GM19238 (cell line): ENCODE data around the gene LAMP1.
"Not testable (repeated sequence)": the region's sequence is repeated elsewhere in the genome, so short reads cannot be mapped to it uniquely, and the experiment has no call there.

Source experiments
- DNase-seq: peaks from one replicate; pipeline ENCODE4 v3.0.0; 2011; ENCODE audit warnings: low spot score; ENCODE audit not compliant: insufficient read length

LAMP1 gene

DNA sequence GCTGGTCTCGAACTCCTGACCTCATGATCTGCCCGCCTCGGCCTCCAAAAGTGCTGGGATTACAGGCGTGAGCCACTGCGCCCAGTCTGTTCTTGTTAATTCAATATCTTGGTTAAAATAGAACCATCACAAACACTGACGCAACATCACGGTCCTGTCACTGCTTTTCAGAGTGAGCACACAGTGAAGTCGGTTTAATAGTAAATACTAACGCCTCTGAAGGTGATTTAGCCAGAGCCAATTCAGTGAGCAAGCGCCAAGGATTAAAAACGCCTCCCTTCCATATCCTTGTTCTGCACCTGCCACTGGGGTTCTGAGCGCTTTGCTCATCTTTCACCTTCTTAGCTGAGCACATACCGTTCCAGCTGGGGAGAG is 30.3 kb downstream of the LAMP1 start:
- no peak for DNase-seq

DNA sequence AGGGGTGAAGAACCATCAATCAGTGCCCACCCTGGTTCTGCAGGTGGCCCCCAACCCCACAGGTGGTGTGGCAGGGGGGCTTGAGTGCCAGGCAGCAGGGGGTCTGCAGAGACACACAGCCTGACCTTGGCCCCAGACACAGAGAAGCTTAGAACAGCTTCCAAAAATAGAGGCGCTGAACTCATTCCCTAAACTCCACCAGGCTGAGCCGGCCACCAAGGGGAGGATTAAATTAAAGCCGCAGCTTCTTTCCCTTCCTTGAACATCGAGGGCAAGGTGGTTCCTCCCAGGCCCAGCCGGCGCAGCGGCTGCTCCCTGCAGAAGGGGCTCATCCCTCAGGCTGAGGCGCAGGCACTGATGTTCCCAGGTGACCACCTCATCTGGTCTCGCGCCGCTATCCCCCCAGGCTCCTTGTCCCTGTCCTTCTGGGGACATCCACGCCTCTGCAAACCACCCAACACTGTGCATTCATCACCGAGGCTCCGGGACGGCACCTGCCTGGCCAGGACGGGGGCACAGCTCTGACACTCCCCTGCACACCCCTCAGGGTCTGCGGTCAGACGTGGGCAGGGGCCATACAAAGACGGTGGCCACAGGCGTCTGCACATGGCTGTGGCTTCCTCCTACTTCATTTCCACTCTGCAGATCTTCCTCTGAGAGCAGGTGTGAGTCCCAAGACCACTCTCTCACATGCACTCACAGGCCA is 30.9 kb downstream of the LAMP1 start:
- DNase-seq: no peak

DNA sequence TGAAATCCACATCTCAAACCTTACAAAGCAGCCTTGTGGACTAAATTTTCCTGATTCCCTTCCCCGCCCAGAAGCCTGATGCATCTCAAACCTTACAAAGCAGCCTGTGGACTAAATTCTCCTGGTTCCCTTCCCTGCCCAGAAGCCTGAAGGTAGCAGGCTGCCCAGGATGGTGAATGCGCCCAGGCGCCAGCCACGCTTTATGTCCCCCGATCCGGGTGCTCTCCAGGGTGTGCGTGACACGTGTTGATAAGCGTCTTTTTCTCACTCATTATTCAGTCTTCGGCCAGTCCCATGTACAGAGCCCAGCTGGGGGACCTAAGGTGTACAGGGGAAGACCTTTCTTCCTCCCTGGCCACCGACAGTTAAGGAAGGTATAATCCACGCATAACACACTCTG is 31.8 kb downstream of the LAMP1 start:
- DNase-seq: no peak

DNA sequence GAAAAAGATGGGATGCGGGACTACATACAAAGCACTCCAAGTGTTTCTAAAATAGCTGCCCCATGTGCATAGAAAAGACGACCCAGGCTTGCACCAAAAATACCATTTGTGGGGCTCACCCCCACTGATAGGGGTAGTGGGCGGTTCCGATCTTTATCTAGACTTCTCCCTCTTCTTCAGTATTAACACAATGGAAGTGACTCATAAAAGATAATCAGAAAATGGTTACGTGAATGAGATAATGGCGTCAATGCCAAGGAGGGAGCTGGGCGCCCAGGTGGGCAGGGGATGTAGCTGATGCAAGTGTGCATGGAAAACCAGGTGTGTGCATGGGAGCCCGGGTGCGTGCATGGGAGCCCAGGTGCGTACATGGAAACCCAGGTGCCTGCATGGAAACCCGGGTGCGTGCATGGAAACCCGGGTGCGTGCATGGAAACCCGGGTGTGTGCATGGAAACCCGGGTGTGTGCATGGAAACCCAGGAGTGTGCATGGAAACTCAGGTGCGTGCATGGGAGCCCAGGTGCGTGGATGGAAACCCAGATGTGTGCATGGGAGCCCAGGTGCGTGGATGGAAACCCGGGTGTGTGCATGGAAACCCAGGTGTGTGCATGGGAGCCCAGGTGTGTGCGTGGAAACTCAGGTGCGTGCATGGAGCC is 32.7 kb downstream of the LAMP1 start:
- DNase-seq: no peak

DNA sequence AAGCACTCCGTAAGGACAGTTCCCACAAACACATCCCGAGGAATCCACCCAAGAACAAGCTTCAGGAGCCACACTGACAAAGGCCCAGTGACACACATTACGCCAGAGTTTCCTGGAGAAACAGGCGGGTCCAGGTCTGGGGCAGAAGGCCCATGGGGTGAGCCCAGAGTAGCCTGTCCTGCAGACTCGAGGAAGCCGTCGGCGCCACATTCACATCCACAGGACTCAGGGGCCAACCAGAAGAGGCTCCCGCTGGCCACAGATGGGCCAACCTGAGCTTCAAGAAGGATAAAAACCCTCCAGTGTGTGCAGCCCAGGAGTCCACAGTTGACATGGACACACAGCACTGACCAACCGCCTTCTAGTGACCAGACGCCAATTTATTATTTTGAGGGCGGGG is 35.6 kb downstream of the LAMP1 start:
- no peak for DNase-seq

DNA sequence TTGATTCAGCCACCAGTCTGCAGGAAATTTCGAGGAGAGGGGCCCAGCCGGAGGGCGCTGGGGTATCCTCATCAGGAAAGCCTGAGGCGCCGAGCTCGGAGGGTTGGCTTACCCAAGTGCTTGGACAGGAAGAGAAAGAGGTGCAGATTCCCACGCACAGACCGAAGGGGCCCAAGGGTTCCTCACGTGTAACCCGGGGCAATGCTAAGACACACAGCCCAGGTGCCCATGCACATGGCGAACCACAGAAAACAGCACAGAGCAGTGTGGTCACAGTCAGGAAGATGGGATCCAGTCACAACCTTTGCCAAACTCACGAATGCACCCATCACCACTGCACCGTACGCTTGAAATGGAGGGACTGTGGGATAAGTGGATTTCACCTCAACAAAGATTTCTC is 36.0 kb downstream of the LAMP1 start:
- DNase-seq: no peak

DNA sequence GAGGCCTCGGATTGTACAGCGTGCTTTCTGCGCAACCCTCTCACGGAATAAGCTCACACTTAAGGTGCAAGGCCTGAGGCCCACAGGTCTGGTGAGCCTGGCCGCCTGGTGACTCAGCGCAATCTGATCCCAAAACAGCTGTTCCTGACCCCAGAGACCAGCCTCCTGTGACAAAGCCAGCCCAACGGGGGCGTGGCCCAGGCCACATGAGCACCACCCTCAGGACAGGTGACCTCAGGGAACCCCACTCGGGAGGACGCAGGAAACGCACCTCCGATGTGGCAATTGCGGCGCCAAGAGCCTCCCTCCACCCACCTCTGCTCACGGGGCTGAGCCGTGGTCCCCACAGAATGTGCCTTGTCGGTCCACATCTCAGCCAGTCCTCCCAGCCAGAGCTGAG is 40.5 kb downstream of the LAMP1 start:
- no peak for DNase-seq

DNA sequence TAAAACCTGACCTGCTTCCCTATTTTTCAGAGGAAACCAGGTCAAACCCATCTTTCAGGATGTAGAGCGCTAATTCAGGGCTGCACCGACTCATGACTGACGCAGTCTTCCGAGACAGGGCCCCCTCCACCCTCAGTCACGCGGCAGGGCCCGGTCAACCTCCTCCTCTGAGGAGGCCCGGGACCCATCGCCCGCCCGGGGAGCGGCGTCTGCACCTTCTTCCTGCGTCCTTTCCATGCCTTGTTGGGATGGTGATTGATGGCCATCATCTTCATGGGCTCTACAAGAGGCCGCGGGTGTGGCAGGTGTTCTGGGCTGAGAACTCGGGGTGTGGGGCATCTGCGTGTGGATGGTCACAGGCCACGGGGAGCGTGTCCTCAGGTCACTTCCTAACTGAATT is 40.9 kb downstream of the LAMP1 start:
- no peak for DNase-seq

DNA sequence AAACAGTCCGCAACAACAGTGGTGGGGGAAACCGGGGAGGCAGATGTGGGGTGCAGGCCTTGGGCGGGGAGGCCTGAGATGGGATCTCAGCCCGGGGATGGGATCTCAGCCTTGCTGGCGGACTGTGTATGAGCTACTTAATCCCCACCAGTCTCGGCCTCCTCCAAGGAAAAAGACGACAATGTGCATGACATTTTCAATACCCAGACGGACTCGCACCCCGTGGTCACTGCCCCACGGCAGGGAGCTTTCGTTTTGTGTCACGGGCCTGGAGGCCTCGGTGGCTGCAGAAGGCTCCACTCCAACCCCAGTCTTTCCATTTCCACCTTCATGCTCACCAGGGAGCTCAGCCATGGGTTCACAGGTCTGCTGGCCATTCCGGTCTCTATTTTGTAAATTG is 41.4 kb downstream of the LAMP1 start:
- no peak for DNase-seq

DNA sequence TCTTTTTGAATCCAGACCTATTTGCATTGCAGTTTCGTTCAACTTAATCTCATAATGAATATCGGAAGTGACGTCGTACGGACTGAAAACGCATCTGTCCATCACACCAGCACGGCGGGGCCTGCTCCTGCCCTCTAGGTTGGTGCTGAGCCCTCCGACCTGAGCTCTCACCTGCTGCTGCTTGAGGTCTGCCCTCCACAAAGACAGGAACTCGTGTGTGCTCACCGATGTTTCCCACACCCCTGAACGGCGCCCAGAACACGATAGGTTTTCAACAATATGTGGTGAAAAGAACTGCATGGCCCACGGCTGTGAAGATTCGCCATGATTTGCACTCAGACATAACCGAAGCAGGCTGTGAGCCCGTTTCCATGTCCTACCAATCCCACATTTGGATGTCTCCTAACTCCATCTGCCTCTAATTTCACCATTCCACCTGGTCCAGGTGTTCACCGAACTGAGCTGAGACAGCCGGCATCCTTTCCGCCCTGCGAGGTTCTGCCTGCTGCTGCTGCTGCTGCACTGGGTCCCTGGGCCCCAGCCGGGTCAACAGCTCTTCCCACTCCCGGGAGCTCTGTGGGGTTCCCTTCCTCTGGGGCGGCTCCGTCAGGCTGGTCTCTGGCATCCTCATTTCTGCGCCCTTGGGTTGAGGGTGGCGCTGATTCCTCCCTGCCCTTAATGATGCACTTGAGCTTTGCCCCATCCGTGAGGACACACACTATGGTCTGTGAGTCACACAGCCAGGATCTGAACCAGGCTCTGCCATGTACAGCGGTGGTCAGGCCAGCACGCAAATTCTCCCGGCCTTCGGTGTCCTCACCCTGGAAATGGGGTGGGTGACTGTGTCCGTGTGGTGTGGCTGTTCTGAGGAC is 46.0 kb downstream of the LAMP1 start:
- no peak for DNase-seq

DNA sequence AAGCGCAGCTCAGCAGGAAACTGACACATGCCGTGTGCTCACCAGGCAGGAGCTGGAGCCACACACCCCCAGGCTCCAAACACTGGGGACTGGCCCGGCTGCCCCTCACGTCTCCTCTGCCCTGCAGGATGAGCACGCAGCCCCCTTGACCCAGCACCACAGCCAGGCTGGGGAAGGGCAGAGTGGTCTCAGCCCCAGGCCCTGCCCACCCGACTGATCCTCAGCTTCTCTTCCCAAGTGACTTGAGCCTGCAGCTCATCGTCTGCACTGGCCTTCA is 46.6 kb downstream of the LAMP1 start:
- no peak for DNase-seq

DNA sequence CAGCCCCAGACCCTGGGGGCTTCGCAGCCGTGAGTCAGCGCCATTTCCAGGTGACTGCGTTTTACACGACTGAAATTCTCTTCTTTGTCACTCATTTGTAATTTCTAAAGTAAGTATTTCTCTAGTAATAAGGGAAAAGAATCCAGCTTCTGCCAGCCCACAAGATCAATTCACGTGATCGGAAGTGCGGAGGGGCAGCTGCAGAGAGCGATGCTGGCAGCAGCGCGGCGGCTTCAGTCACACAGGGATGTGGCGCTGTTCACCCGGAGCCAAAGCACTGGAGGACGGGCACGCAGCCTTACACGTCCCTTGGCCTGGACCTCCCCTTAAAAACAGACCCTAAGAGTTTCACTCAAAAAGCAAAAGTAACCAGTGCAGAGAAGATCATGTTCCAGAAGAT is 48.4 kb downstream of the LAMP1 start:
- DNase-seq: no peak

DNA sequence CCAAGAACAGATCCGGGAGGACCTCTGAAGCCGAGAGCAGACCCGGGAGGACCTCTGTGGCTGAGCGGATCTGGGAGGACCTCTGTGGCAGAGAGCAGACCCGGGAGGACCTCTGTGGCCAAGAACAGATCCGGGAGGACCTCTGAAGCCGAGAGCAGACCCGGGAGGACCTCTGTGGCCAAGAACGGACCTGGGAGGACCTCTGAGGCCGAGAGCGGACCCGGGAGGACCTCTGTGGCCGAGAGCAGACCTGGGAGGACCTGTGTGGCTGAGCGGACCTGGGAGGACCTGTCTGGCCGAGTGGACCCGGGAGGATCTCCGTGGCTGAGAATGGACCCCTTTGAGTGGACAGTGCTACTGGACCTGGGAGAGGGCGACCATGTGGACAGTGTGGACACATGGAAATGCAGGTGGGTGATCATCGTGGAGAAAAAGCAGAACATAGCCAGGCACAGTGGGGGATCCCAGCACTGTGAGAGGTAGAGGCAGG is 50.7 kb downstream of the LAMP1 start:
- DNase-seq: not testable (repeated sequence)

DNA sequence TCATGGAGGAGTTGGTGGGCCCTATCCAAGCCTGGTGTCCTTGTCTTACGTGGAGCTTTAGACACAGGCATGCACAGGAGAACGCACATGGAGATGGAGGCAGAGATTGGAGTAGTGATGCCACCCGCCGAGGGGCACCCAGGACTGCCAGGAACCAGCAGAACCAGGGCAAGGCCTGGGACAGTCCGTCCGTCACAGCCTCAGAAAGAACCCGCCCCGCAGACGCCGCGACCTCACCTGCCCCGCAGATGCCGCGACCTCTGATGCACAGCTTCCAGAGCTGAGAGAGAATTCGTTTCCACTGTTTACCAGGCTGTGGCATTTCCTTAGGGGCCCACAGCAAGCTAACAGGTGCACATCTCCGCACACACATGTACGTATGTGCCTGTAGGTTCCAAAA is 51.6 kb downstream of the LAMP1 start:
- DNase-seq: no peak

DNA sequence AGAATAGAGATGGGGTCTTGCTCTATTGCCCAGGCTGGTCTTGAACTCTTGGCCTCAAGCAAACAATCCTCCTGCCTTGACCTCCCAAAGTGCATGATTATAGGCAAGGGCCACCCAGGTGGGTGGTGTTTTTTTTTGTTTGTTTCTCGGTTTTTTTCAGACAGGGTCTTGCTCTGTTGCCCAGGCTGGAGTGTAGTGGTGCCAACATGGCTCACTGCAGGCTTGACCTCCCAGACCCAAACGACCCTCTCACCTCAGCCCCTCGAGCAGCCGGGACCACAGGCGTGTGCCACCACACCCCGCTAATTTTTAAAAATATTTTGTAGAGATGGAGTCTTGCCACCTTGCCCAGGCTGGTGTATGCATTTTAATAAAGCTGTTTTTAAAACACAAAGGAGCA is 52.0 kb downstream of the LAMP1 start:
- no peak for DNase-seq

DNA sequence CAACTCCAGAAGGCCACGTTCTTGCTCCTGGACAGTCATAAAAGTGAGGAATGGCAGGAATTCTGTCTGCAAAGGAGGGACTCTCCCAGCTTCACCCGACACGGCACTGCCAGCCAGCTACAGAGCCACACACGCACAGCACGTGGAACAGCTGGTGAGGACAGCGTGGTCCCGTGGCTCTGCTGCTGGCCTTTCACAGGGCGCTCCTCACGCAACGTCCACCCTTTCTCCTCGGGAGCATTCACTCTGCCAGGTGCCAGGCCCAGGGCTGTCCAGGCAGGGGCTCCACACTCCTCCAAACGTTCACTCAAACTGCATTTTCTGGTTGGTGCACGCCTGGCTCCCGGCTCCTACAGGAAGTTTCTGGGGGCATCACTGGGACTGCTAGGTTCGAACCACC is 52.5 kb downstream of the LAMP1 start:
- no peak for DNase-seq

DNA sequence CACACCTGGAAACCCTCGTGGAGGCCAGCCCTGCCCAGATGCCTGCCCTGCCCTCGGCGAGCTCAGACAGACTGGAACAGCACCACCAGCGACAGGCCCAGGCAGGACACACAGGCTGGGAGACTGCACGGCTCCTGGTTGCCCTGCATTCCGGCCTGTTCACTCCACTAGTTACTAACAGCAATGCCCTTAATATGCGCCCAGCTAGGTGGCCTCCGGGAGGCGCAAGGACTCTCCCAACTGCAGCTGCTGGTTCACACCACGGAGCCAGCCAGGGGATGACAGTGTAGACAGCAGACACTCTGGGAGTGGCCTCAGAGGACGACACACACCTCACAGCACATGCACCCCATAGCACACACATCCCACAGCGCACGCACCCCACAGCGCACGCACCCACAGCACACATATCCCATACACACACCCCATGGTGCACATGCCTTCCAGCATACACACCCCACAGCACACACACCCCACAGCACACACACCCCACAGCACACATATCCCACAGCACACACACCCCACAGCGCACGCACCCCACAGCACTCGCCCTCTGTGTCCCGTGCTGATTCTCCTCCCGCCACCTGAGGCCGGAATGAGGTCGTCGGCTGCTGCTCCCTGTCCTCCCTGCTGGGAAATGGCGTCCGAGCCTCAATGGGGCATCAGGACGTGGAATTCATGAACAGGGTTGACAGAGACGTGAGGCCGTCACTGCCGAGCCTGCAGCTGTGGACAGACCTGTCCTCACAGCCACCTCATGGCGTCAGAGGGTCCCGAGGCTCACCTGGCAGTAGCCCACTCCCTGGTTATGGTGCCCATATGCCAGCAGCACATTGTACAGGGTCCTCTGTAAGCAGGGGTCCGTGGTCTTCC is 53.3 kb downstream of the LAMP1 start:
- DNase-seq: no peak

DNA sequence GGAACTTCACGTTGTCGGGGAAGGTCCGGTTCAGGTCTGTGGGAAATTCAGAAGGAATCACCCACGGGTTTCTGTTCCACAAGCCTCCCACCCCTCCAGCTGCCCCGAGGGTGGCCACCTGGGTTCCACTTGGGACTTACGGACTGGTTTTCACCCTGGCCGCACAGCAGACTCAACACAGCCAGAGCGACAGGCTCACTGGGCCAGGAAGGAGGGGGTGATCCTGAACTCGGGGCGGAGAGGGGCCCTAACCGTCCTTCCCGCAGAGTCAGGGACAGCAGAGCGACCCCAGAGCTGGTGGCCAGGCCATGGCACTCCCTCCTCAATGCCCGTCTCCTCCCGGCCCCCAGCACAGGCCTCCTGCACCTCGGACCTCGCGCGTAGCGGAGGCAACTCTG is 53.9 kb downstream of the LAMP1 start:
- DNase-seq: no peak

DNA sequence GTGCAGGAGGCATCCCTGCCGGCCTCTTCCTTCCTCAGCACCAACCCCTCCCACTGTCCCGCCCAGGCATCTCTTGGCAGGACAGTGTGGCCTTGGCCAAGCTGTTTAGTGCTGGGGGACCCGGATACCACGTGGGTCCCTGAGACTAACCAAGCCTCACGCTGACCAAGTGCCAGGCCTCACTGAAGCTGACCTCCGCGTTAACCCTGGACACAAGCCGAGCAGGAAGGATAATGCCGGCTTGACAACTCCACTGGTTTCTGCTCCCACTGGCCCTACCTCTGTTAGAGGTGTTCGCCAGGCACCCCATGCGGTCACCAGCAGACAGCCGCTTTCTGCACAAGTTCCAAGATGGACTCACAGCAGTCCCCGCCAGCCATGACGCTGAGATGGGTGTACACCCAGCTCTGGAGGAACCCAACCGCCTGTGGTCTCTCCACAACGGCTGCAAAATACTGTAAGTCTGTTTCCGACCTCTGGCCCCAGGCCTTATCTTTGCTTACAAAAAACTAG is 54.5 kb downstream of the LAMP1 start:
- no peak for DNase-seq

DNA sequence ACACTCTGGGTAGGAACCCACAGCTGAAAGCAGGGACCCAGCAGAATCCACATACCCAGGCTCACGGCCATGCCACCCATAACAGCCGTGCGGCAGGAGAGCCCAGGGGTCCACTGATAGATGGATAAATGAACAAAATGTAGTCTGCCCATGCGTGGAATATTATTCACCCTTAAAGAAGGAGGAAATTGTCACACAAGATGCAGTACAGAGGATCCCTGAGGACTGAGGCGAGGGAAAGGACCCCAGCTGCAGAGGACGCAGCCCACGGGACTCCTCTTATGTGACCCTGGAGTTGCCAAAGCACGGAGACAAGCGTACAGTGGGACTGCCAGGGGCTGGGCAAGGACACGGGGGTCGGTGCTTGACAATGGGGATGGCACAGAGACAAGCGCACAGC is 56.2 kb downstream of the LAMP1 start:
- no peak for DNase-seq

DNA sequence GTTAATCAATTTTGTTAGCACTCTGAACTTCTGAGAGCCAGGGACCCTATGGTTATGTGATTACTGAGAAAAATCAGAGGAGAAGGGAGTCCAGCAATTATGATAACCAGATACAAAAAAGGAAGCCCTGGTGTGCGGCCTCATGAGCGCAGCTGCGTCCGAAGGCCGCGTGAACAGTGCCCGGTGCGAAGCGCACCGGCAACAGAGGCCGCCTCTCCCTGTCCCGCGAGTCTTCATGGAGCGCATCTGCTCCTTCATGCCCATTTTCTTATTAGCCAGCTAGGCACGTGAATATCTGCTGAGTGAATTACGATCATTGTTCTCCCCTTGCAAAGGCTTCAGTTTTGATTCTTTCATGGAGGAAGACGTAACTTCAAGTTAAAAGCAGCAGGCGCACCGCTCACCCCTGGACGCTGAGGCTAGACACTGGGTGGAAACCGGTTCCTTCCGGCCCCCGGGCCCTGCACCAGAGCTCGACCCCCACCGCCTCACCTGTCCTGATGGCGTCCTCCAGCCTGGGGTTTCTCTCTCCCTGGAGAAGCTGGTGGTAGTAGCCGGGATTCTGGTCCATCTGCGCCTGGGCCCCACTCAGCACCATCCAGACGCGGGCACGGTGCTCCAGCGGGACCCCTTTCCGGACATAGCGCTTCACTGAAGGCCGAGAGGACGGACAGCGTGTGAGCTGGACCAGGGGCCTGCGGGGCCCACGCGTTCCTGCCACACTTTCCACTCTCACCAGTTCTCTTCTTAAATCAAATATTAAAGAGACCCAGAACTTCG is 58.0 kb downstream of the LAMP1 start:
- no peak for DNase-seq
